HG02678 (cell line): ENCODE data around the gene SPTAN1.
A peak's percentile ranks its signal among the peaks of the same experiment; 100 is the strongest.
"Not testable (repeated sequence)": the region's sequence is repeated elsewhere in the genome, so short reads cannot be mapped to it uniquely, and the experiment has no call there.

Source experiments
- ATAC-seq: cut with Tn5 transposase; IDR thresholded peaks from one replicate; pipeline ENCODE4 v1.9.1; 2021; ENCODE audit warnings: mild to moderate bottlenecking, moderate library complexity; ENCODE audit not compliant: unreplicated experiment

The SPTAN1 gene

GRCh38 chr9:128552744-128553440 lies 505 bp downstream of the SPTAN1 start:
- ATAC-seq: no peak

- no peak for ATAC-seq
These were observed 1.3 kb downstream of the SPTAN1 start for GRCh38 chr9:128553728-128554127.

GRCh38 chr9:128554155-128554862 lies 1.9 kb downstream of the SPTAN1 start:
- ATAC-seq: no peak

DNA sequence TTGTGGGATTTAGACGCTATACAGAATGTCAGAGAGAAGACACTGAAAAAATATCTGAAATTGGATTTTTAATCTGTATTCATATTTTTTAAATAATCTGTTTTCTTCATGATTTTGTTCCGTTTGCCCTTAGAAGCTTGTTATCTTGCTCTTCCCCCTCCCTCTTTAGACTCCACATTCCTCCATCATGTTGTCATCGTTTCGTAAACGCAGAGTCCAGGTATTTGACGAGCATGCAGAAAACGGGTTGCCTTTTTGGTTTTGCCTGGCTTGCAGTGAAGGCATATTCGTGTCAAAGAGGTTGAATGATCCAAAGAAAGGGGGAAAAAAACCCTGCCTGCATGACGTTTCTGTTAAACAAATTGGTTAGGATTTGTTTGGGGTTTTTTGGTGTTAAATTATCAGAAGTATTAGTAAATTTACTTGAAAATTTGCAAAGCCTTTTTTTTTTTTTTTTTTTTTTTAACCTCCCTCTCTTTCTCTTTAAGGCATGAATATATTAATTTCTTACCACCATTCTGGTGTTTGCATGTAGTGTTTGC lies 2.9 kb downstream of the SPTAN1 start:
- ATAC-seq: no peak

GRCh38 chr9:128556276-128556675 lies 3.9 kb downstream of the SPTAN1 start:
- ATAC-seq: no peak

GRCh38 chr9:128556926-128557634 lies 4.7 kb downstream of the SPTAN1 start:
- ATAC-seq: no peak

DNA sequence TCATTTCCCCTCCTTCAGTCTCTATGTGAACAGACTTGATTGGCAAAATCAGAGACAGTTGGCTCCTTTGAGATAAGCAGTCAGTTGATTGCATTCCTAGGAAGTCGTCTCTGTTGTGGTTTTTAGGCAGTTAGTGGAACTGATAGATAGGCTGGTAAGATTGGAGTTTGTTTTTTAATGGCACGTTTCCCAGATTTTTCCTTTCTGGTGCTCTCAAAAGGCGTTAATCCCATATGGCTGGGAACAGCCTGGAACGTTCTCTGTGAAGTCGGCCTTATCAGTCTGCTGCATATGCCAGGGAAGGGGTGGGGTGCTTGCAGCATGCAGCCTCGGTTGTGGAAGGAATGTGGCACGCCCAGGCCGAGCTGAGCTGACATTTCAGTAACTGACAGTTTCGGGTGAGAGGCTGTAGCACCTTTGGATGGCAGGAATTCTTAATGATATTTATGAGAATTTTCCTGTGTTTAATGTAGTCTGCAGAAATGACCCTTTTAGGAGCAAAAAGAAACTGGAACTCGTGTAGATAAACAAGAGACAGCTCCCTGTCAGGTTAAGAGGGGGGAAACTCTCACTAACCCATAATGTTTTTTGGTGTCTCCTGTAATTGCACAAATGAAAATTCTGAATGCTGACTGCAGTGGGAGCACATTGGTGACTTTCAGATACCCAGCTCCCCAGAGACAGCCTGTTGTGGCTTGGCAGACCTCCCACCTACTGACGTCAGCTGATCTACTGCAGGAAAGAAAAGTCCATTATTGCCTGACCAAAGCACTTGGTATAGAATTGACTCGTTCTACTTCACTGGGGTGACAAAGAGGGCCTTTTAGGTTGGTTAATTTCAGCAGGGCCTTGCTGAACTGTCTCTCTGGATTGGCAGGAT lies 6.3 kb downstream of the SPTAN1 start:
- ATAC-seq: peak; percentile 78

- no peak for ATAC-seq
These were observed 13.2 kb downstream of the SPTAN1 start for GRCh38 chr9:128565578-128565977.

GRCh38 chr9:128568470-128569078 lies 16.2 kb downstream of the SPTAN1 start:
- no peak for ATAC-seq

- no peak for ATAC-seq
These were observed 23.1 kb downstream of the SPTAN1 start for GRCh38 chr9:128575469-128575868.

- ATAC-seq: no peak
These were observed 23.5 kb downstream of the SPTAN1 start for GRCh38 chr9:128575916-128576315.

DNA sequence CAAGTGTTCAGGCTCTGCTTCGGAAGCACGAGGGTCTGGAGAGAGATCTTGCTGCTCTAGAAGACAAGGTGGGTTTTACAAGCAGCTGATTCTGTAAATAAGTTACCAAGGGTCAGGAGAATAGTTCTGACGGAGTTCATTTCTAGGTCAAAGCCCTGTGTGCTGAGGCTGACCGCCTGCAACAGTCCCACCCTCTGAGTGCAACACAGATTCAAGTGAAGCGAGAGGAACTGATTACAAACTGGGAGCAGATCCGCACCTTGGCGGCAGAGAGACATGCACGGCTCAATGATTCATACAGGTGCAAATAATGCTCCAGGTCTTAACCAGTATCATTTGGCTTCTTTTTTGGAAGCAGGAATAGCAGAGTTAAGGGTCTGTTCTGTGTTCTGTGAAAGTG lies 24.8 kb downstream of the SPTAN1 start:
- ATAC-seq: no peak

DNA sequence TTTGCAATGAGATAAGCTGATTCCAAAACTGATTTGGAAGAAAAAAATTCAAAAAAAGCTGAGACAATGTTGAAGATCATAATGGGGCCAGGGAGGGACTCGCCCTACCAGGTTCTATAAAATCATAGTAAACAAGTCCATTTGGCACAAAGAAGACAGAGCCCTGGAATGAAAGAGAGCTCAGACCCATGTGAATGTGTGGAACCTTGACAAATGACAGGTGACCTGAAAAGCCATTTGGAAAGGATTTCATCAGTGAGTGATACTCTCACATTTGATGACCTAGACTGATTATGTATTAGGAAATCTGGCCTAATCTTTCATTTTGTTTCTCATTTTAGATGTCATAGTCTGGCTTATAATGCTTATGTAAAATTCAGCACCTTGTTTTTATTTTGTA lies 26.8 kb downstream of the SPTAN1 start:
- ATAC-seq: no peak

DNA sequence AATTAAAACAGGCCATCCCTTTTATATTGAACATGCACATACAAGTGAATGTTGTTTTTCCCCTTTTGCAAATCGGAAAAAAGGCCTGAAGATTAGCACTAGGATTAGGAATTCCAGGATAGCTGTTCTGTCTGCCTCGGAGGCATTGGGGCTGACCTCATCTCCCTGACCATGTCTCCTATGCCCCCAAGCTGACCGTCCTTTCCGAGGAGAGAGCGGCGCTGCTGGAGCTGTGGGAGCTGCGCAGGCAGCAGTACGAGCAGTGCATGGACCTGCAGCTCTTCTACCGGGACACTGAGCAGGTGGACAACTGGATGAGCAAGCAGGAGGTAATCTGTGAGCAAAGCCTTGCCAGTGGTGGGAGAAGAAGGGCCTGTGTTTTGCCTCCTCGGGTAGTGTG lies 28.3 kb downstream of the SPTAN1 start:
- no peak for ATAC-seq

- ATAC-seq: not testable (repeated sequence)
These were observed 32.8 kb downstream of the SPTAN1 start for GRCh38 chr9:128585155-128585554.

- not testable (repeated sequence) for ATAC-seq
These were observed 34.5 kb downstream of the SPTAN1 start for GRCh38 chr9:128586934-128587333.

DNA sequence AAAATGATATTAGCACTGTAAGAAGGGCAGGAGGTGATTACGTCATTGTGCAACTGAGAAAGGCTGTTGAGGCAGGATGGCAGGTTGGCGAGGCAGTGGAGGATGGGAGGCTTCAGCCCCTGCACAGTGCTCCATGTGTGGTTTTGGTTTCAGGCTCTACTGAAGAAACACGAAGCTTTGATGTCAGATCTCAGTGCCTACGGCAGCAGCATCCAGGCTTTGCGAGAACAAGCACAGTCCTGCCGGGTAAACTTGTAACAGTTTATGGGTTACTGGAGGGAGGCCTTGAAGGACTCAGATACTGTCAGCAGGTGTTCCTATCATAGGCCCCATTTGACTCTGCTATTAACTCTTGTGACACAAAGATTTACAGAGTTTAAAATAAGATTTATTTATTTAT lies 35.1 kb downstream of the SPTAN1 start:
- ATAC-seq: no peak

DNA sequence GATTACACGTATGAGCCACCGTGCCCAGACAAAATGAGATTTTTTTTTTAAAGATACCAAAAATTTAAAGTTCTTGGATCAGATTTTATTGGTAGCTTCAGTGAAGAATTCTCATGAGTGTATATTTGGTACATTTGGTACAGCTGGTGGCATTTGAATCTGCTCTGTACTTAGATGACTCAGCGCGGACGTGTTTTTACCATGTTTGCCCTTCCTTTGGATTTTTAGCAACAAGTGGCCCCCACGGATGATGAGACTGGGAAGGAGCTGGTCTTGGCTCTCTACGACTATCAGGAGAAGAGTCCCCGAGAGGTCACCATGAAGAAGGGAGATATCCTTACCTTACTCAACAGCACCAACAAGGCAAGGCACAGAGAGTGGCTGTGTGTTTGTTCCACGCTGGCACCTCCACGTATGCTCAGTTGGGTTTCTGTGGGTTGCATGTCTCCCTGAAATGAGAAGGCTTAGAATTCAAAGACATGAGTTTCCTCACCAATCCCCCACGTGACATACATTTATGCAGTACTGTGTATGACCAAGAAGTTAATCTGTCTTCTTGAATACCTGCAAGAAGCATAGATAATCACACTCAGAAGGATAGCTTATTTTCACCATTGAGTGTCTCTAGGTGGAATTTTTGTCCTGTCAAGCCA lies 36.3 kb downstream of the SPTAN1 start:
- no peak for ATAC-seq

- ATAC-seq: no peak
These were observed 40.7 kb downstream of the SPTAN1 start for GRCh38 chr9:128593039-128593438.

DNA sequence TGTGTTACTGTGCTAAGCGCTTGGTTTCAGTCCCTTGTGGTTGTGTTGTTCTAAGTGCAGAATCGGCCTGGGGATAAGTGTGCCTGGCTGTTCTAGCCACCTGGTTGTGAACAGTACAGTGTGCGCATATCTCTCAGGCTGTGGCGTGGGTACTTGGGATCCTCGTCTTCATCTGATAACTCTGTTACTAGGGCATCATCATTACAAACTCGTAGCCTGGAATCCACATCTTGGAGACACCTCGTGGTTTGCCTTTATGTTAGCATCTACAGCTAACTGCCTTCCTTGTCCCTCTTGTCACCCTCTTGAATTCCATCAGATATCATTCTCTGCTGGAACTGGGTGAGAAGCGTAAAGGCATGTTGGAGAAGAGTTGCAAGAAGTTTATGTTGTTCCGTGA lies 41.5 kb downstream of the SPTAN1 start:
- ATAC-seq: no peak
